K562 (cell line): ENCODE measurements around the gene DBF4B.

Experiments
- CTCF ChIP-seq, 3 experiments: IDR thresholded peaks in 2 of 3; conservative IDR thresholded peaks in 1 of 3; 2 replicates each; pipeline ENCODE4 v1.5.1; 2011 to 2012; ENCODE audit warnings: low read length in 3 of 3, mild to moderate bottlenecking in 3 of 3, control low read depth in 2 of 3, improper control_type of control experiment in 1 of 3, inconsistent platforms in 1 of 3, low read depth in 1 of 3, mixed read lengths in 1 of 3, moderate library complexity in 1 of 3; ENCODE audit not compliant: insufficient read depth in 2 of 3
- HSF4 ChIP-seq: fragments of 250-450 bp; sonication (Bioruptor Pico); IDR thresholded peaks from 2 replicates; pipeline ENCODE4 v2.1.2; 2022; ENCODE audit warnings: mild to moderate bottlenecking, moderate library complexity, borderline replicate concordance
- JUNB ChIP-seq: fragments of 450-650 bp; formaldehyde crosslinking; conservative IDR thresholded peaks from 2 replicates; pipeline ENCODE4 v1.4.0; 2020; ENCODE audit warnings: mild to moderate bottlenecking
- YBX1 ChIP-seq: fragments of 450-650 bp; IDR thresholded peaks from 2 replicates; pipeline ENCODE4 v1.7.1; 2016; ENCODE audit warnings: mild to moderate bottlenecking
- ZBTB11 ChIP-seq, 3 experiments: fragments of 200-800 bp in 1 of 3; fragments of 250-450 bp in 1 of 3; fragments of 450-650 bp in 1 of 3; sonication (Bioruptor Pico) in 1 of 3; sonication (Bioruptor generic) in 1 of 3; formaldehyde crosslinking in 1 of 3; IDR thresholded peaks; 2 replicates each; pipeline versions ENCODE4 v1.6.1 to v1.8.0; 2016 to 2022; ENCODE audit warnings: mild to moderate bottlenecking in 2 of 3, missing genetic modification characterization in 2 of 3, missing compliant biosample characterization in 1 of 3, moderate library complexity in 1 of 3
- ZNF23 ChIP-seq: fragments of 250-450 bp; sonication (Bioruptor Pico); IDR thresholded peaks from 2 replicates; pipeline ENCODE4 v1.4.0; 2020; ENCODE audit warnings: mild to moderate bottlenecking

- TF ChIP-seq JUNB (no peak), HSF4 (CRISPR knock-in tag) (no peak), YBX1 (no peak), ZNF23 (CRISPR knock-in tag) (no peak), ZBTB11 (CRISPR knock-in tag; IDR thresholded peaks at IDR 0.05) (no peak), CTCF (IDR thresholded peaks at IDR 0.05 in 2 of 3, conservative IDR thresholded peaks at IDR 0.05 in 1 of 3; ENCODE audit: insufficient read depth in 2 of 3, low read depth in 1 of 3, low read length in 3 of 3) (no peak)
Observed at GRCh38 chr17:44666006-44666405, 42.5 kb upstream of the DBF4B start.
